Osteoblast (primary cell): Measurements from ENCODE around the gene LRP5. TPM values are rescaled to one million over a fixed set of nuclear protein-coding genes. Genes with fewer than 3 reads are reported as not detected.

Experiments
- DNase-seq: peaks from one replicate; pipeline ENCODE4 v3.0.0; 2011; ENCODE audit warnings: low spot score, mixed read lengths; ENCODE audit not compliant: insufficient read length; ENCODE audit errors: missing footprints
- H2AFZ ChIP-seq: 2 replicates; pipeline ENCODE4 v1.6.0; 2011; ENCODE audit warnings: mild to moderate bottlenecking, low read length
- H3K27ac ChIP-seq: 2 replicates; pipeline ENCODE4 v1.5.1; 2011; ENCODE audit warnings: mild to moderate bottlenecking, low read depth, low read length, moderate library complexity
- H3K27me3 ChIP-seq: 2 replicates; pipeline ENCODE4 v1.6.0; 2012; ENCODE audit warnings: mild to moderate bottlenecking, control low read depth, inconsistent platforms, low read length, moderate library complexity; ENCODE audit not compliant: insufficient read depth
- H3K36me3 ChIP-seq: 2 replicates; pipeline ENCODE4 v1.5.1; 2011; ENCODE audit warnings: mild to moderate bottlenecking, low read length, control low read depth, moderate library complexity; ENCODE audit not compliant: insufficient read depth
- H3K4me1 ChIP-seq: 2 replicates; pipeline ENCODE4 v1.5.1; 2011; ENCODE audit warnings: mild to moderate bottlenecking, low read length, control low read depth, moderate library complexity; ENCODE audit not compliant: insufficient read depth
- H3K4me2 ChIP-seq: 2 replicates; pipeline ENCODE4 v1.6.0; 2011; ENCODE audit warnings: mild to moderate bottlenecking, low read length; ENCODE audit not compliant: insufficient read depth
- H3K4me3 ChIP-seq: fragments of 200-600 bp; sonication (generic); 3 replicates; pipeline ENCODE4 v1.5.1; 2012; ENCODE audit warnings: mild to moderate bottlenecking, low read length, inconsistent platforms; ENCODE audit not compliant: insufficient read depth
- H3K79me2 ChIP-seq: 2 replicates; pipeline ENCODE4 v1.6.0; 2012; ENCODE audit warnings: mild to moderate bottlenecking, low read length, control low read depth, inconsistent platforms; ENCODE audit not compliant: insufficient read depth
- H3K9me3 ChIP-seq: 2 replicates; pipeline ENCODE4 v1.5.1; 2011; ENCODE audit warnings: low read depth, low read length, control low read depth
- H4K20me1 ChIP-seq: 2 replicates; pipeline ENCODE4 v1.6.0; 2012; ENCODE audit warnings: mild to moderate bottlenecking, low read length, control low read depth; ENCODE audit not compliant: insufficient read depth
- total RNA-seq: library from RNA; depleted of rRNA; stranded (reverse); fragments of >200 nt; gene quantifications from 2 replicates; pipeline ENCODE4 v1.2.3, GENCODE V29; 2012
- TF ChIP-seq, protein P1 (sequence below): IDR thresholded peaks from 2 replicates; pipeline ENCODE4 v1.5.1; 2011; ENCODE audit warnings: mild to moderate bottlenecking, low read depth, low read length, moderate library complexity; ENCODE audit errors: extremely low read depth

LRP5 gene
- total RNA-seq, 1 donor, result 16.3 TPM

DNA sequence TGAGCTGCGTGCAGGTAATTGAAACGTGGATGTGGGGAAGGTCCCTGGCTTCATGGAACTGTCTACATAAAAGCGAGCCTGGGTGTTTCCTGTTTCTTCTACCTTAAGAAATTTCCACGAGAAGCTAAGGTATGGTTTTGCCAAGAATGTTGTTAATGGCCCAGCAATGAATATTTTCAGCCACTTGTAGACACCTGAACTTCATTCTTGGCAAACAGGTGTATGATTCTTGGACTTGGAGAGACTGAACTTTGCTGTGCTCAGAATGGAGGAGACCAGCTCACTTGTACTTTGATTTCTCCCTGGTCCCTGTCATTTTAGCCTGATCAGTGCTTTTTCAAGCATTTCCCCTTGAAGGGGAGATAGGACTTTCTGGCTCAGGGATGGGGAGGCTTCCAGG lies 20.8 kb downstream of the LRP5 start:
- DNase-seq, result peak; percentile 42
- no peak overlapping the region for H3K4me2 ChIP-seq
- H3K9me3 ChIP-seq, result no peaks in the 10 kb centered on the region
- no peak overlapping the region for H2AFZ ChIP-seq
- H3K36me3 ChIP-seq, result no peaks in the 10 kb centered on the region
- H4K20me1 ChIP-seq, result peaks cover 41% of the 10 kb centered on the region
- H3K27ac ChIP-seq, result no peak overlapping the region
- TF ChIP-seq, protein P1, sequence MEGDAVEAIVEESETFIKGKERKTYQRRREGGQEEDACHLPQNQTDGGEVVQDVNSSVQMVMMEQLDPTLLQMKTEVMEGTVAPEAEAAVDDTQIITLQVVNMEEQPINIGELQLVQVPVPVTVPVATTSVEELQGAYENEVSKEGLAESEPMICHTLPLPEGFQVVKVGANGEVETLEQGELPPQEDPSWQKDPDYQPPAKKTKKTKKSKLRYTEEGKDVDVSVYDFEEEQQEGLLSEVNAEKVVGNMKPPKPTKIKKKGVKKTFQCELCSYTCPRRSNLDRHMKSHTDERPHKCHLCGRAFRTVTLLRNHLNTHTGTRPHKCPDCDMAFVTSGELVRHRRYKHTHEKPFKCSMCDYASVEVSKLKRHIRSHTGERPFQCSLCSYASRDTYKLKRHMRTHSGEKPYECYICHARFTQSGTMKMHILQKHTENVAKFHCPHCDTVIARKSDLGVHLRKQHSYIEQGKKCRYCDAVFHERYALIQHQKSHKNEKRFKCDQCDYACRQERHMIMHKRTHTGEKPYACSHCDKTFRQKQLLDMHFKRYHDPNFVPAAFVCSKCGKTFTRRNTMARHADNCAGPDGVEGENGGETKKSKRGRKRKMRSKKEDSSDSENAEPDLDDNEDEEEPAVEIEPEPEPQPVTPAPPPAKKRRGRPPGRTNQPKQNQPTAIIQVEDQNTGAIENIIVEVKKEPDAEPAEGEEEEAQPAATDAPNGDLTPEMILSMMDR, result no peak
- H3K79me2 ChIP-seq, result no peaks in the 10 kb centered on the region
- H3K4me1 ChIP-seq, result peaks cover 10% of the 10 kb centered on the region
- H3K27me3 ChIP-seq, result no peaks in the 10 kb centered on the region
- no peak overlapping the region for H3K4me3 ChIP-seq

DNA sequence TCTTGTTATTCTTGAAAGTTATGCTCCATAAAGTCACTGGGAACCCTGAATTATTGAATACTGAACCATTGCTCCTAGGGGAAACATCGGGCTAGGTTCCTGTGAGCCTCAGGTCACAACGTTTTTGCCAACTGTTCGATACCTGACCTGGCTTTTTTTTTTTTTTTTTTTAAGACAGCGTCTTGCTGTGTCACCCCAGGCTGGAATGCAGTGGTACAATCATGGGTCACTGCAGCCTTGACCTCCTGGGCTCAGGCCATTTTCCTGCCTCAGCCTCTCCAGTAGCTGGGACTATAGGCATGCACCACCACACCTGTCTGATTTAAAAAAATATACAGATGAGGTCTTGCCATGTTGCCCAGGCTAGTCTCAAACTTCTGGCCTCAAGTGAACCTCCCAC lies 22.5 kb downstream of the LRP5 start:
- no peaks in the 10 kb centered on the region for H3K79me2 ChIP-seq
- H3K9me3 ChIP-seq, result no peaks in the 10 kb centered on the region
- DNase-seq, result no peak
- peaks cover 28% of the 10 kb centered on the region for H4K20me1 ChIP-seq
- H3K4me2 ChIP-seq, result no peak overlapping the region
- H3K27me3 ChIP-seq, result no peaks in the 10 kb centered on the region
- TF ChIP-seq, protein P1, result no peak
- H2AFZ ChIP-seq, result no peak overlapping the region
- H3K36me3 ChIP-seq, result no peaks in the 10 kb centered on the region
- H3K4me1 ChIP-seq, result peaks cover 21% of the 10 kb centered on the region
- no peak overlapping the region for H3K4me3 ChIP-seq
- no peak overlapping the region for H3K27ac ChIP-seq

DNA sequence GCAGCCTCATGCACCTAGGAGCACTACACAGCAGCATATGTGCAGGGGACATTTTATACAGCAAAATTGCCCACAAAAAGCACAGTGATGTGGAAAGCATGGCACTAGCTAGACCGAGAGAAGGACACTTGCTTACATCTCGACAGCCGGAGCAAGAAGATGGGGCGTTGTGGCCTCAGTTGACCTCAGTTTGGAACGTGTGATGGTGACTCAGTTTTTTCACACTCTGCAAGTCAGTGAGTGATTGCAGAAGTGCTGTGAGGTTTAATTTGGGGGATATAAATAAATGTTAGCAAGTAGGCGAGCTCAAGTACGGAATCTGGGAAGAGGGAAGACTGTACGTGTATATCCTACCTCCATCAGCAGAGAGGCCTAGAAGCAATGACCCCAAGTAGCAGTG lies 23.3 kb downstream of the LRP5 start:
- no peak overlapping the region for H3K4me2 ChIP-seq
- TF ChIP-seq, protein P1, result no peak
- no peak overlapping the region for H3K27ac ChIP-seq
- peaks cover 22% of the 10 kb centered on the region for H4K20me1 ChIP-seq
- H3K79me2 ChIP-seq, result peaks cover 2% of the 10 kb centered on the region
- no peak overlapping the region for H3K4me3 ChIP-seq
- H3K36me3 ChIP-seq, result no peaks in the 10 kb centered on the region
- no peaks in the 10 kb centered on the region for H3K27me3 ChIP-seq
- H3K4me1 ChIP-seq, result peaks cover 25% of the 10 kb centered on the region
- no peak for DNase-seq
- H3K9me3 ChIP-seq, result no peaks in the 10 kb centered on the region
- no peak overlapping the region for H2AFZ ChIP-seq

DNA sequence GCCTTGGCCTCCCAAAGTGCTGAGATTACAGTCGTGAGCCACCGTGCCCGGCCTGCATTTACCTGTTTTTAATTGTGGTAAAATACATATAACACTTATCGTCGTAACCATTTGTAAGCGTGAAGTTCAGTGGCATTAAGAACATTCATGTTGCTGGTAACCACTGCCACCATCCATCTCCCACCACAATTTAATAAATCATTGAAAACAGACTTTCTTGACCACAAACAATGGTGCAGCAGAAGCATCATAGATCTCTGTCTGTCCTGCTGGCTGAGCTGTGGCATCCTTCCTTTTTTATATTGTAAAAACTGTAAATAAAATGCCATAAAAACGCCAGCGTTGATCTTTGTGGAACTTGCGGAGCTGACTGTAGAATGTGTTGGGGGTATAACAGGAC lies 24.3 kb downstream of the LRP5 start:
- Histone ChIP-seq H3K9me3 (no peaks in the 10 kb centered on the region), H2AFZ (no peak overlapping the region), H3K79me2 (peaks cover 4% of the 10 kb centered on the region), H3K27ac (no peak overlapping the region), H3K27me3 (no peaks in the 10 kb centered on the region), H3K4me3 (no peak overlapping the region), H3K36me3 (no peaks in the 10 kb centered on the region), H4K20me1 (peaks cover 21% of the 10 kb centered on the region), H3K4me2 (no peak overlapping the region), H3K4me1 (peaks cover 32% of the 10 kb centered on the region)
- DNase-seq, result no peak
- TF ChIP-seq, protein P1, result no peak
